ENCODE measurements around the gene CLDN3.
"Not testable (repeated sequence)": the region's sequence is repeated elsewhere in the genome, so short reads cannot be mapped to it uniquely, and the experiment has no call there.

Gene CLDN3

GRCh38 chr7:73736885-73737284 is 33.2 kb downstream of the CLDN3 start:
- no peak for FAIRE-seq

GRCh38 chr7:73735528-73735905 is 34.6 kb downstream of the CLDN3 start:
- no peak for FAIRE-seq

GRCh38 chr7:73734619-73735527 is 35.2 kb downstream of the CLDN3 start:
- FAIRE-seq = no peak

GRCh38 chr7:73732397-73732796 is 37.7 kb downstream of the CLDN3 start:
- no peak for FAIRE-seq

- FAIRE-seq = no peak
Observed at GRCh38 chr7:73730485-73730884, 39.6 kb downstream of the CLDN3 start.

GRCh38 chr7:73728551-73728950 is 41.5 kb downstream of the CLDN3 start:
- no peak for FAIRE-seq

- FAIRE-seq = no peak
Observed at GRCh38 chr7:73727952-73728351, 42.1 kb downstream of the CLDN3 start.

GRCh38 chr7:73726083-73726466 is 44.0 kb downstream of the CLDN3 start:
- FAIRE-seq = no peak

GRCh38 chr7:73723813-73724212 is 46.3 kb downstream of the CLDN3 start:
- no peak for FAIRE-seq

- no peak for FAIRE-seq
Observed at GRCh38 chr7:73722785-73723184, 47.3 kb downstream of the CLDN3 start.

GRCh38 chr7:73722182-73722581 is 47.9 kb downstream of the CLDN3 start:
- not testable (repeated sequence) for FAIRE-seq

- FAIRE-seq = no peak
Observed at GRCh38 chr7:73721377-73721817, 48.7 kb downstream of the CLDN3 start.

- not testable (repeated sequence) for FAIRE-seq
Observed at GRCh38 chr7:73720443-73720842, 49.6 kb downstream of the CLDN3 start.

GRCh38 chr7:73719806-73720169 is 50.3 kb downstream of the CLDN3 start:
- no peak for FAIRE-seq

All from endometrium (tissue), 2 donors.